ENCODE data around the gene TRIM33. TPM values are rescaled to one million over a fixed set of nuclear protein-coding genes. Genes with fewer than 3 reads are reported as not detected.

The TRIM33 gene
- total RNA-seq, 1 donor from 2014 or later, result 36.2 TPM

- Mint-ChIP-seq H3K9me3 (ENCODE audit: unreplicated experiment) (no peaks in the 10 kb centered on the region), H3K27ac (ENCODE audit: unreplicated experiment) (no peak overlapping the region)
- no peak for TF ChIP-seq CTCF (IDR thresholded peaks at IDR 0.05; ENCODE audit: unreplicated experiment)
These were observed 166.3 kb downstream of the TRIM33 start for GRCh38 chr1:114344656-114345055.

More at GRCh38 chr1:114344656-114345055, 166.3 kb downstream of the TRIM33 start:
- no peak for DNase-seq (ENCODE audit: low spot score)
- Mint-ChIP-seq H3K36me3 (ENCODE audit: low read depth, unreplicated experiment) (no peaks in the 10 kb centered on the region), H3K27me3 (ENCODE audit: unreplicated experiment) (peaks cover 9% of the 10 kb centered on the region), H3K4me3 (ENCODE audit: unreplicated experiment) (no peak overlapping the region), H3K4me1 (ENCODE audit: unreplicated experiment) (peaks cover 4% of the 10 kb centered on the region)

Other genes with a start within 250 kb of the TRIM33 start
- gene BCAS2, start 70.4 kb upstream of the TRIM33 start, total RNA-seq (ENCODE audit: unreplicated experiment), result 45.6 TPM
- gene DENND2C, start 158.8 kb upstream of the TRIM33 start, total RNA-seq (ENCODE audit: unreplicated experiment), result 7.7 TPM
- gene AMPD1, start 184.3 kb upstream of the TRIM33 start, total RNA-seq (ENCODE audit: unreplicated experiment), result not detected
- 74.0 TPM for gene NRAS, start 205.6 kb upstream of the TRIM33 start, total RNA-seq (ENCODE audit: unreplicated experiment)
- 538 TPM for gene CSDE1, start 246.8 kb upstream of the TRIM33 start, total RNA-seq (ENCODE audit: unreplicated experiment)